Smooth muscle cell (in vitro differentiated cells): ENCODE results near the gene CHAT. TPM values are rescaled to one million over a fixed set of nuclear protein-coding genes. Genes with fewer than 3 reads are reported as not detected.

ENCODE experiments used
- DNase-seq: peaks from one replicate; lab custom pipeline; 2025; ENCODE audit not compliant: unreplicated experiment; lab: John Stamatoyannopoulos, UW
- H2AFZ ChIP-seq: fragments of 200-600 bp; sonication (generic); 2 replicates; pipeline ENCODE4 v1.6.0; 2016; ENCODE audit warnings: antibody characterized with exemption, low read depth, mild to moderate bottlenecking
- H3F3A ChIP-seq: fragments of 200-600 bp; sonication (generic); 2 replicates; pipeline ENCODE4 v1.6.0; 2017; ENCODE audit warnings: antibody characterized with exemption, low read depth
- H3K27ac ChIP-seq: fragments of 200-600 bp; sonication (generic); 2 replicates; pipeline ENCODE4 v1.5.1; 2016; ENCODE audit warnings: low read depth, mild to moderate bottlenecking
- H3K27me3 ChIP-seq: fragments of 200-600 bp; sonication (generic); 2 replicates; pipeline ENCODE4 v1.6.1; 2016; ENCODE audit warnings: low read depth, mild to moderate bottlenecking
- H3K36me3 ChIP-seq: fragments of 200-600 bp; sonication (generic); 2 replicates; pipeline ENCODE4 v1.5.1; 2016; ENCODE audit warnings: low read depth
- H3K4me1 ChIP-seq: fragments of 200-600 bp; sonication (generic); 2 replicates; pipeline ENCODE4 v1.5.1; 2016; ENCODE audit warnings: low read depth
- H3K4me2 ChIP-seq: fragments of 200-600 bp; sonication (generic); 2 replicates; pipeline ENCODE4 v1.6.0; 2016; ENCODE audit warnings: mild to moderate bottlenecking
- H3K4me3 ChIP-seq: fragments of 200-600 bp; sonication (generic); 2 replicates; pipeline ENCODE4 v1.5.1; 2016; ENCODE audit warnings: mild to moderate bottlenecking
- H3K79me2 ChIP-seq: fragments of 200-600 bp; sonication (generic); 2 replicates; pipeline ENCODE4 v1.6.0; 2016; ENCODE audit warnings: low read depth, mild to moderate bottlenecking
- H3K9ac ChIP-seq: fragments of 200-600 bp; sonication (generic); 2 replicates; pipeline ENCODE4 v1.6.0; 2016; ENCODE audit warnings: low read depth
- H3K9me3 ChIP-seq: fragments of 200-600 bp; sonication (generic); replicated peaks from 2 replicates; pipeline ENCODE4 v1.5.1; 2016; ENCODE audit warnings: low read depth
- H4K20me1 ChIP-seq: fragments of 200-600 bp; sonication (generic); 2 replicates; pipeline ENCODE4 v1.6.0; 2016; ENCODE audit warnings: low read depth
- WGBS: methylation state at CpG from one replicate; pipeline ENCODE4 v1.1.7; 2016; ENCODE audit warnings: low lambda C conversion rate; 5-methylcytosine and 5-hydroxymethylcytosine counted together
- polyA plus RNA-seq: library from polyadenylated mRNA; unstranded; fragments of >200 nt; fragmentation: Nextera tagmentation; extraction: Ambion mirVana; gene quantifications from 2 replicates; pipeline ENCODE4 v1.2.1, GENCODE V29; 2016
- total RNA-seq: library from RNA; depleted of rRNA; stranded (reverse); fragments of >200 nt; gene quantifications from 2 replicates; pipeline ENCODE4 v1.2.3, GENCODE V29; 2014
- TF ChIP-seq, protein P1 (sequence below): fragments of 200-600 bp; sonication (generic); IDR thresholded peaks from 2 replicates; pipeline ENCODE4 v1.5.1; 2017; ENCODE audit warnings: borderline replicate concordance, mild to moderate bottlenecking, antibody characterized with exemption; ENCODE audit not compliant: insufficient read depth, poor library complexity, severe bottlenecking

CHAT gene
- total and polyA plus RNA-seq, 2 experiments from 2014 or later = not detected

DNA sequence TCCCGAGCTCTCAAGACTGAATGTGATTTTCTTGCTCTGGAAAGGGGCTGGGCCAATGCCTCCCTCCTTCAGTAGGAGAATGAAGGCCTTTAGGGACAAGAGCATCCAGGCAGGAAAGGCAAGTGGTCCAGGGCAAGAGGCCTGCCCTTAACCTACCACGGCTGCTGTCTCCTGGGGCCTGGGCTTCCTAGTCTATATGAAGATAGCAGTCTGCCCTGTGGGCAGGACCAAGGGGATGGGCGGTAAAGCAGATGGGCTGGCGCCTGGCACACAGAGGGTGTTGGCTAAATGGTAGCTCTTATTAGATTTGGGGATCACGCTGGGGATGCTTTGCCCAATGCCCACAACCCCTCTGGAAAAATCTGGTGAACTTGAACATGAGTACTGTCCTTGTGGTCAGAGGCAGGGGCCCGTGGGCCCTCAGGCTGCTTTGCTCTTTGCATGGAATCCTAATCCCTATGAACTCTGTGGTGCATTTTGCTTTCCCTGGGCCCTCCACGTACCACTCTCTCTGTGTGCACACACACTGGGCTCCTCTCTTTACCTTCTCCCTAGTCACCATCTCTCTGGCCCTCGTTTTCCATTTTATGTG lies 20.3 kb downstream of the CHAT start:
- DNase-seq = no peak
- Histone ChIP-seq H3K27ac (no peak overlapping the region), H3K4me1 (no peaks in the 10 kb centered on the region), H3K36me3 (no peaks in the 10 kb centered on the region), H3K4me2 (no peak overlapping the region), H3K4me3 (no peak overlapping the region), H3K9ac (no peak overlapping the region), H3K27me3 (peaks cover 23% of the 10 kb centered on the region), H3F3A (no peaks in the 10 kb centered on the region), H4K20me1 (no peaks in the 10 kb centered on the region), H3K9me3 (no peaks in the 10 kb centered on the region), H3K79me2 (no peaks in the 10 kb centered on the region), H2AFZ (no peak overlapping the region)
- 85% methylated on average over 8 of the region's 8 CpGs for WGBS
- TF ChIP-seq, protein P1, sequence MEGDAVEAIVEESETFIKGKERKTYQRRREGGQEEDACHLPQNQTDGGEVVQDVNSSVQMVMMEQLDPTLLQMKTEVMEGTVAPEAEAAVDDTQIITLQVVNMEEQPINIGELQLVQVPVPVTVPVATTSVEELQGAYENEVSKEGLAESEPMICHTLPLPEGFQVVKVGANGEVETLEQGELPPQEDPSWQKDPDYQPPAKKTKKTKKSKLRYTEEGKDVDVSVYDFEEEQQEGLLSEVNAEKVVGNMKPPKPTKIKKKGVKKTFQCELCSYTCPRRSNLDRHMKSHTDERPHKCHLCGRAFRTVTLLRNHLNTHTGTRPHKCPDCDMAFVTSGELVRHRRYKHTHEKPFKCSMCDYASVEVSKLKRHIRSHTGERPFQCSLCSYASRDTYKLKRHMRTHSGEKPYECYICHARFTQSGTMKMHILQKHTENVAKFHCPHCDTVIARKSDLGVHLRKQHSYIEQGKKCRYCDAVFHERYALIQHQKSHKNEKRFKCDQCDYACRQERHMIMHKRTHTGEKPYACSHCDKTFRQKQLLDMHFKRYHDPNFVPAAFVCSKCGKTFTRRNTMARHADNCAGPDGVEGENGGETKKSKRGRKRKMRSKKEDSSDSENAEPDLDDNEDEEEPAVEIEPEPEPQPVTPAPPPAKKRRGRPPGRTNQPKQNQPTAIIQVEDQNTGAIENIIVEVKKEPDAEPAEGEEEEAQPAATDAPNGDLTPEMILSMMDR = no peak

DNA sequence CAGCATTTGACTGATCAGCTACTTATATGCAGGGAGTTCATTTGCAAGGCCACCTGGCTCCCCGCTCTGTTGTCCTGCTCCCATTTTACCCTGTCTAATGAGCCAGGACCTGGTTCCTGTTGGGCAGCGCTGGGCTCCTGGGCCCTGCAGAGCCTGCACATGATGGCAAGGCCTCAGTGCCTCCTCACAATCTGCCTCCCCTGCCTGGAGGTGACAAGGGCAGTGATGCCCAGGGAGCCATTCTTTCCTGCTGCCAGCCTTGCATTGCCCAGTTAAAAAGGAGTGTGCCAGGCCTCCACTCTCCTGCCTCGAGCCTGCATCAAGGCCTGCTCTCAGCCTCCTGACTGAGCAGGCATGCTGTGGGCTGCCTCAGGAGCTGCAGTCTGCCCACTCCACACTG lies 28.5 kb downstream of the CHAT start:
- H3K27ac ChIP-seq = no peak overlapping the region
- WGBS = 91% methylated on average over 3 of the region's 3 CpGs

DNA sequence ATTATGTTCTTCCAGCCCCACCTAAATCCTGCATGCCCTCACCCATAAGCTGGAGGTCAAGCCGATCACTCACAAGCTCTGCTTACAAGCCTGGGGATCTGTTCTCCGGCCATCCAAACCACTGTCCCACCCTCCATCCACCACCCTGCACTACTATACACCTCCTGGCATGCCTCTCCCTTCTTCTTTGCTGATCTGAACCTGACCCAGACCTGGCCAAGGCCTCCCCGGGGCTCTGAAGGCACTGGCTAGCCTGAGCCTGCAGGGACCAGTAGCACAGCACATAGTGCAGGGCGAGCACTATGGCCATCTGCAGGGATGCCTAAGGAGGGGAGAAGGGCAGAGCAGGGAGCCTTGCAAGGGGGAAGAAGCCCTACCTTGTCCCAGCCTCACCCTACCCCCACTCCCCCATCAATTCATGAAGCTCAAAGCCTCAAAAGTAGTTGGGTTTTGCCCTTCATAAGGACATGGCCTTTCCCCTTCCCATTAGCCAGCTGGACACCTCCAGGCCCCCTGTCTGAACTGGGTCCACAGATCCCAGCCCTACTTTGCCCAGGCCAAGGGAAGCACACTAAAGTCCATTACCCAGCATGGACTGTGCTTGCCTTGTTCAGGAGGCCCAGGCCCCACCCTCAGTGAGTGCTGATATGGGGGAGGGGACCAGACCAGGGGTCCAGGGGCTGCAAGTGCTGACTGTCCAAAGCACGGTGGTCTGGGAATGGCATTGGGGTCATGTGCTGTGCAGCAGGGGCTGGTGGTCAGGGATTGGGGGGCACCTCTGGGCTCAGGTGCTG lies 29.6 kb downstream of the CHAT start:
- H3K27me3 ChIP-seq = peaks cover 23% of the 10 kb centered on the region
- no peak for DNase-seq

More for the DNA sequence above, 28.5 kb downstream of the CHAT start:
- DNase-seq = no peak
- Histone ChIP-seq H2AFZ (no peak overlapping the region), H3K36me3 (no peaks in the 10 kb centered on the region), H3K9me3 (no peaks in the 10 kb centered on the region), H3F3A (no peaks in the 10 kb centered on the region), H3K4me2 (no peak overlapping the region), H3K9ac (no peak overlapping the region), H4K20me1 (no peaks in the 10 kb centered on the region), H3K27me3 (peaks cover 32% of the 10 kb centered on the region), H3K79me2 (no peaks in the 10 kb centered on the region), H3K4me3 (no peak overlapping the region), H3K4me1 (no peaks in the 10 kb centered on the region)
- TF ChIP-seq, protein P1 = no peak

More for the DNA sequence above, 29.6 kb downstream of the CHAT start:
- no peak overlapping the region for H3K9ac ChIP-seq
- no peaks in the 10 kb centered on the region for H3K79me2 ChIP-seq
- H3K27ac ChIP-seq = no peak overlapping the region
- WGBS = 94% methylated on average over 5 of the region's 5 CpGs
- no peak overlapping the region for H2AFZ ChIP-seq
- H4K20me1 ChIP-seq = no peaks in the 10 kb centered on the region
- no peaks in the 10 kb centered on the region for H3K9me3 ChIP-seq
- no peaks in the 10 kb centered on the region for H3K36me3 ChIP-seq
- H3K4me2 ChIP-seq = no peak overlapping the region
- no peaks in the 10 kb centered on the region for H3K4me1 ChIP-seq
- no peaks in the 10 kb centered on the region for H3F3A ChIP-seq
- TF ChIP-seq, protein P1 = no peak
- no peak overlapping the region for H3K4me3 ChIP-seq
